Stomach (tissue), 9 donors: ENCODE results near the gene VSNL1. TPM values are rescaled to one million over a fixed set of nuclear protein-coding genes. Genes with fewer than 3 reads are reported as not detected.

Source experiments
- DNase-seq, 2 donors: peaks; one replicate each; pipeline versions ENCODE4 v3.0.0 to v3.0.0-alpha.2; 2013 to 2019
- H3K27ac ChIP-seq, 5 donors: fragments of 200-600 bp in 4 of 5; sonication (generic) in 4 of 5; one replicate each; pipeline ENCODE4 v1.5.1; 2013 to 2019; ENCODE audit warnings: mild to moderate bottlenecking in 1 of 5, moderate library complexity in 1 of 5
- H3K27me3 ChIP-seq, 3 donors: fragments of 200-600 bp; sonication (generic); one replicate each; pipeline ENCODE4 v1.5.1; 2017 to 2019; ENCODE audit warnings: mixed run types in 1 of 3
- H3K36me3 ChIP-seq, 4 donors: fragments of 200-600 bp; sonication (generic); 1 replicate in 3 of 4; 2 replicates in 1 of 4; pipeline ENCODE4 v1.5.1; 2016 to 2019
- H3K4me1 ChIP-seq, 4 donors: fragments of 200-600 bp; sonication (generic); one replicate each; pipeline ENCODE4 v1.5.1; 2016 to 2019
- H3K4me3 ChIP-seq, 4 donors: fragments of 200-600 bp; sonication (generic) in 3 of 4; one replicate each; pipeline ENCODE4 v1.5.1; 2016 to 2019; ENCODE audit warnings: mild to moderate bottlenecking in 1 of 4
- H3K9me3 ChIP-seq, 4 donors: fragments of 200-600 bp; sonication (generic); one replicate each; pipeline ENCODE4 v1.5.1; 2016 to 2019
- EP300 ChIP-seq: sonication (generic); formaldehyde crosslinking; IDR thresholded peaks from one replicate; pipeline ENCODE4 v1.6.1; 2017; ENCODE audit warnings: antibody characterized with exemption
- POLR2A ChIP-seq, 4 donors: fragments of 450-650 bp; IDR thresholded peaks; one replicate each; pipeline ENCODE4 v1.6.1; 2016; ENCODE audit warnings: antibody characterized with exemption in 4 of 4, control low read depth in 2 of 4, mild to moderate bottlenecking in 1 of 4, moderate library complexity in 1 of 4
- POLR2AphosphoS5 ChIP-seq, 3 donors: sonication (generic); formaldehyde crosslinking; IDR thresholded peaks; one replicate each; pipeline ENCODE4 v1.6.1; 2016; ENCODE audit warnings: antibody characterized with exemption in 3 of 3
- WGBS, 5 donors: extraction: QIAGEN DNeasy Blood & Tissue Kit in 3 of 5; methylation state at CpG; one replicate each; pipeline versions ENCODE4 v1.1.5 to v1.1.7; 2013 to 2018; 5-methylcytosine and 5-hydroxymethylcytosine counted together
- intact Hi-C: fragments of 100-400 bp; cut with DNase I; formaldehyde crosslinking; loops from one replicate; pipeline ENCODE4 v1.15.1; 2023; ENCODE audit warnings: low total_unique reads
- polyA plus RNA-seq, 3 donors: library from polyadenylated mRNA; stranded (reverse); fragments of 200-250 nt; gene quantifications; one replicate each; pipeline ENCODE4 v1.2.3, GENCODE V29; 2013
- total RNA-seq, 5 donors: library from RNA; depleted of rRNA; stranded (reverse); fragments of >200 nt; gene quantifications; one replicate each; pipeline versions ENCODE4 v1.1.0 to v1.2.3, GENCODE V29; 2014 to 2016
- TF ChIP-seq, protein P1 (sequence below), 7 experiments: fragments of 450-650 bp in 4 of 7; fragments of 200-600 bp in 3 of 7; sonication (generic) in 3 of 7; IDR thresholded peaks; one replicate each; pipeline ENCODE4 v1.5.1; 2016 to 2019; ENCODE audit warnings: antibody characterized with exemption in 7 of 7, control low read depth in 2 of 7, mild to moderate bottlenecking in 1 of 7
- donor health status: healthy with polysubstance abuse.
- donor health status: Bipolar disorder and iron deficiency.
- donor health status: healthy.

Gene VSNL1
- total and polyA plus RNA-seq, 8 donors, result 0.44 to 21.9 (median 11.0) TPM; not detected in 4

GRCh38 chr2:17664534-17664933 lies 124.0 kb downstream of the VSNL1 start:
- intact Hi-C loops, result no loop called here
- no peak for DNase-seq
- 80 to 100% (median 98%) methylated on average over 1 of the region's 1 CpG for WGBS, 5 donors
- Histone ChIP-seq H3K27me3 (no peaks in the 10 kb centered on the region), H3K36me3 (peaks cover 5 to 69% (median 62%) of the 10 kb centered on the region in 4 donors), H3K27ac (no peak overlapping the region), H3K4me3 (no peak overlapping the region), H3K4me1 (no peaks in the 10 kb centered on the region), H3K9me3 (no peaks in the 10 kb centered on the region)
- TF ChIP-seq EP300 (no peak), POLR2A (IDR thresholded peaks at IDR 0.05) (no peak), POLR2AphosphoS5 (IDR thresholded peaks at IDR 0.05) (no peak)
- TF ChIP-seq, protein P1, sequence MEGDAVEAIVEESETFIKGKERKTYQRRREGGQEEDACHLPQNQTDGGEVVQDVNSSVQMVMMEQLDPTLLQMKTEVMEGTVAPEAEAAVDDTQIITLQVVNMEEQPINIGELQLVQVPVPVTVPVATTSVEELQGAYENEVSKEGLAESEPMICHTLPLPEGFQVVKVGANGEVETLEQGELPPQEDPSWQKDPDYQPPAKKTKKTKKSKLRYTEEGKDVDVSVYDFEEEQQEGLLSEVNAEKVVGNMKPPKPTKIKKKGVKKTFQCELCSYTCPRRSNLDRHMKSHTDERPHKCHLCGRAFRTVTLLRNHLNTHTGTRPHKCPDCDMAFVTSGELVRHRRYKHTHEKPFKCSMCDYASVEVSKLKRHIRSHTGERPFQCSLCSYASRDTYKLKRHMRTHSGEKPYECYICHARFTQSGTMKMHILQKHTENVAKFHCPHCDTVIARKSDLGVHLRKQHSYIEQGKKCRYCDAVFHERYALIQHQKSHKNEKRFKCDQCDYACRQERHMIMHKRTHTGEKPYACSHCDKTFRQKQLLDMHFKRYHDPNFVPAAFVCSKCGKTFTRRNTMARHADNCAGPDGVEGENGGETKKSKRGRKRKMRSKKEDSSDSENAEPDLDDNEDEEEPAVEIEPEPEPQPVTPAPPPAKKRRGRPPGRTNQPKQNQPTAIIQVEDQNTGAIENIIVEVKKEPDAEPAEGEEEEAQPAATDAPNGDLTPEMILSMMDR (IDR thresholded peaks at IDR 0.05), result no peak

DNA sequence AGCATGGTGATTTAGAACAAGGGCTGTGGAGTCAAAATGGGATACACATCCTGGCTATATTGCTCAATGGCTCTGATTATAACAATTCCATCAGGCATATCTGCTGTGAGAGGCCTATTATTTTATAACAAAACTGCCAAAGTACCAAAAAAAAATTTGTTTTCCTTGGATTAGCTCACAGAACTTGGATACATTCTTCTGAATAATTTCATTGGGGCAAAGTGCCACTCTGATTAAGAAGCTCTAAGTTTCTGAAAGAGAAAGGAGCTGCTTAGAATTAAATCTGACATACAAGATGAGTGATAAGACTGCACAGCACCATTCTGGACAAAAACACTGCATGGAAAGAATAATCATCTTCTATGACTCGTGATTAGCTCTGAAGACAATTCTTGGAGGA lies 127.4 kb downstream of the VSNL1 start:
- Histone ChIP-seq H3K9me3 (no peaks in the 10 kb centered on the region), H3K27ac (no peak overlapping the region), H3K4me1 (no peaks in the 10 kb centered on the region), H3K36me3 (peaks cover 10 to 62% (median 57%) of the 10 kb centered on the region in 4 donors), H3K27me3 (no peaks in the 10 kb centered on the region), H3K4me3 (no peak overlapping the region)
- intact Hi-C loops, result no loop called here
- TF ChIP-seq, protein P1 (IDR thresholded peaks at IDR 0.05), result no peak
- TF ChIP-seq EP300 (no peak), POLR2A (IDR thresholded peaks at IDR 0.05) (no peak), POLR2AphosphoS5 (IDR thresholded peaks at IDR 0.05) (no peak)
- no peak for DNase-seq
- WGBS, 5 donors, result 71 to 84% (median 82%) methylated on average over 1 of the region's 1 CpG

DNA sequence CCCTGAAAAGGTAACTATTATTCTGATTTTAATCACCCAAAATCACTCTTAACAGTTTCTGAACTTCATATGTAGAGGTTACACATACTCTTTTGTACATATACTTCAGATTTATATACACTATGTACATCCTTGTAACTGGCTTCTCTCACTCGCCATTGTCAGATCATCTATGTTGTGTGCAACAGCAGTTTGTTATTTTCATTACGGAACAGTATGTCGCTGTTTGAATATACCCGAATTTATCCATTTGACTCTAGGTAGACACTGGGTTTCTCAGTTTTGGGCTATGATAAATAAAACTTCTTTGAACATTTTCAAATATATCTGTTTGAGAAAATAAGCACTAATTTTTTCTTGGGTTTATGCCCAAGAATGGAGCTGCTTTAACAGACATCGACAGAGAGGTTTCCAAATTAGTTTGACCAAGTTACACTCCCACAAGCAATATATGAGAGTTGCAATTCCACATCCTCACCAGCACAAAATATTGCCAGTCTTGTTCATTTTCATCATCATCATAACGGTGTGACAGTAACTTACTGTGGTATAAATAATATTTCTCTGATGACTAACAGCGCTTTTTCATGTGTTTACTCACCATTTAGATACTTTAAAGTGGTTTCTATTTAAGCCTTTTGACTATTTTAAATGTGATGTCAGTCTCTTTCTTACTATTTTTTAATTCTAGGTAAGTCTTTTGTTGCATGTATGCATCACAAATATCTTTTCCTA lies 132.3 kb downstream of the VSNL1 start:
- intact Hi-C loops, result no loop called here
- no peak for DNase-seq
- 73 to 82% (median 79%) methylated on average over 7 of the region's 7 CpGs for WGBS, 5 donors
- no peaks in the 10 kb centered on the region for H3K4me1 ChIP-seq
- H3K27me3 ChIP-seq, result no peaks in the 10 kb centered on the region
- H3K9me3 ChIP-seq, result no peaks in the 10 kb centered on the region
- no peak overlapping the region for H3K4me3 ChIP-seq
- TF ChIP-seq POLR2A (IDR thresholded peaks at IDR 0.05) (no peak), POLR2AphosphoS5 (IDR thresholded peaks at IDR 0.05) (no peak), EP300 (no peak)
- TF ChIP-seq, protein P1 (IDR thresholded peaks at IDR 0.05), result no peak
- no peak overlapping the region for H3K27ac ChIP-seq
- peaks cover 10 to 51% (median 38%) of the 10 kb centered on the region in 4 donors for H3K36me3 ChIP-seq

DNA sequence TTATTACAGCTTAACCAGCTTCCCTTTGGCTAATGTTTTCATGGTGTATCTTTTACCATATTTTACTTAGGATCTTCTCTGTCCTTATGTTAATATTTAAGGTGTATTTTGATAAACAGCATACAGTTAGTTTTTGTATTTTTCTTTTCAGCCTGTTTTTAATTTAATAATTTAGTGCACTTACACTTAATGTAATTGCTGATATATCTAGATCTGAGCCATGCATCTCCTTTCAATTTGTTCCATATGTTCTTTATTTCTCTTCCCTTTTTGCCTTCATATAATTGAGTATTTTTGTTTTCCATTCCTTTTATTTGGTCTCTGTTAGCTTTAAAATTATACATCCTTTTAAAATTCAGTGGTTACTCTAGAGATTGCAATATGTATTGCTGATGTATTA lies 134.3 kb downstream of the VSNL1 start:
- no peak overlapping the region for H3K4me3 ChIP-seq
- H3K36me3 ChIP-seq, result peaks cover 3 to 41% (median 28%) of the 10 kb centered on the region in 4 donors
- no peaks in the 10 kb centered on the region for H3K27me3 ChIP-seq
- H3K9me3 ChIP-seq, result no peaks in the 10 kb centered on the region
- H3K27ac ChIP-seq, result no peak overlapping the region
- TF ChIP-seq, protein P1 (IDR thresholded peaks at IDR 0.05), result no peak
- TF ChIP-seq POLR2AphosphoS5 (IDR thresholded peaks at IDR 0.05) (no peak), POLR2A (IDR thresholded peaks at IDR 0.05) (no peak), EP300 (no peak)
- H3K4me1 ChIP-seq, result no peaks in the 10 kb centered on the region
- no peak for DNase-seq
- intact Hi-C loops, result no loop called here
